GM13977 (cell line): Measurements from ENCODE around the gene CTDSPL2.

Source experiments
- DNase-seq: peaks from one replicate; pipeline ENCODE4 v3.0.0; 2012; ENCODE audit warnings: low spot score
- in situ Hi-C: fragments of 300-500 bp; cut with MboI; formaldehyde crosslinking; loops from one replicate; pipeline ENCODE4 v1.12.0; 2022; ENCODE audit warnings: low sequenced_read_pairs, low pct_unique_long_range_greater_than_20kb, mixed read lengths, inconsistent platforms; ENCODE audit not compliant: unreplicated experiment
- TF ChIP-seq, protein P1 (sequence below): IDR thresholded peaks from 2 replicates; pipeline ENCODE4 v1.5.1; 2012; ENCODE audit warnings: mild to moderate bottlenecking, control low read depth; ENCODE audit not compliant: insufficient read depth; ENCODE audit errors: extremely low read depth, missing control alignments

Gene CTDSPL2

GRCh38 chr15:44500555-44500954 is 73.1 kb downstream of the CTDSPL2 start:
- DNase-seq: peak; percentile 17
- in situ Hi-C loops: no loop called here
- TF ChIP-seq, protein P1, sequence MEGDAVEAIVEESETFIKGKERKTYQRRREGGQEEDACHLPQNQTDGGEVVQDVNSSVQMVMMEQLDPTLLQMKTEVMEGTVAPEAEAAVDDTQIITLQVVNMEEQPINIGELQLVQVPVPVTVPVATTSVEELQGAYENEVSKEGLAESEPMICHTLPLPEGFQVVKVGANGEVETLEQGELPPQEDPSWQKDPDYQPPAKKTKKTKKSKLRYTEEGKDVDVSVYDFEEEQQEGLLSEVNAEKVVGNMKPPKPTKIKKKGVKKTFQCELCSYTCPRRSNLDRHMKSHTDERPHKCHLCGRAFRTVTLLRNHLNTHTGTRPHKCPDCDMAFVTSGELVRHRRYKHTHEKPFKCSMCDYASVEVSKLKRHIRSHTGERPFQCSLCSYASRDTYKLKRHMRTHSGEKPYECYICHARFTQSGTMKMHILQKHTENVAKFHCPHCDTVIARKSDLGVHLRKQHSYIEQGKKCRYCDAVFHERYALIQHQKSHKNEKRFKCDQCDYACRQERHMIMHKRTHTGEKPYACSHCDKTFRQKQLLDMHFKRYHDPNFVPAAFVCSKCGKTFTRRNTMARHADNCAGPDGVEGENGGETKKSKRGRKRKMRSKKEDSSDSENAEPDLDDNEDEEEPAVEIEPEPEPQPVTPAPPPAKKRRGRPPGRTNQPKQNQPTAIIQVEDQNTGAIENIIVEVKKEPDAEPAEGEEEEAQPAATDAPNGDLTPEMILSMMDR: no peak

GRCh38 chr15:44501768-44502366 is 74.4 kb downstream of the CTDSPL2 start:
- in situ Hi-C loops: no loop called here
- DNase-seq: peak; percentile 41

DNA sequence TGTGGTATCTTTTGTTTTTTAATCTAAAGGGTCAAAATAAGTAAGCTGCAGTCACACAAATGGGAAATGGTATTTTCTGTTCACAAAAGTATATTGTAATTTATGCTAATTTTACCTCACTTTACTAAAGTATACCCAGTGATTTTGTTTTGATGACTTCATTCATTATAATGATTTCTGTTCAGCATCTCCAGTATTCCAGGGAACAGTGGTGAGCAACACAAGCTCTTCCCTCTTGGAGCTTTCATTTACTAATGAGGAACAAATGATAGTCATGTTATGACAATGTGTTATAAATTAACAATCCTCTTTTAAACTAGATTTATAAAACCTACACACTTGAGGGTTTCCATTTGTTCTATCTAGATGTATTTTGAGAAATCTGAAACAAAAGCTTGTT is 89.0 kb downstream of the CTDSPL2 start:
- TF ChIP-seq, protein P1: no peak
- no peak for DNase-seq
- in situ Hi-C loops: no loop called here

More at GRCh38 chr15:44501768-44502366, 74.4 kb downstream of the CTDSPL2 start:
- TF ChIP-seq, protein P1: peak; percentile 62

DNA sequence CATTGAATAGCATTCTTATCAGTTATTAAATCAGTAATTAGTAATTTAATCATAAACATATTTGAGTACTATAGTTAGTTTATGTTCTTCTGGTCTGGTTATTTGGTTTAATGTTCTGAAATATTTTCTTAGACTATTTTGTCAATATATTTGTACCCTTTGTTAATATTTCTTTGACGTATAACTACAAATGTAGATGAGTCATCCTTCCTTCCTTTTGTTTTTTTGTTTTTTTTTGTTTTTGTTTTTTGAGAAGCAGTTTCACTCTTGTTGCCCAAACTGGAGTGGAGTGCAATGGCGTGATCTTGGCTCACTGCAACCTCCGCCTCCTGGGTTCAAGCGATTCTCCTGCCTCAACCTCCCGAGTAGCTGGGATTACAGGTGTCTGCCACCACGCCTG is 92.1 kb downstream of the CTDSPL2 start:
- in situ Hi-C loops: no loop called here

DNA sequence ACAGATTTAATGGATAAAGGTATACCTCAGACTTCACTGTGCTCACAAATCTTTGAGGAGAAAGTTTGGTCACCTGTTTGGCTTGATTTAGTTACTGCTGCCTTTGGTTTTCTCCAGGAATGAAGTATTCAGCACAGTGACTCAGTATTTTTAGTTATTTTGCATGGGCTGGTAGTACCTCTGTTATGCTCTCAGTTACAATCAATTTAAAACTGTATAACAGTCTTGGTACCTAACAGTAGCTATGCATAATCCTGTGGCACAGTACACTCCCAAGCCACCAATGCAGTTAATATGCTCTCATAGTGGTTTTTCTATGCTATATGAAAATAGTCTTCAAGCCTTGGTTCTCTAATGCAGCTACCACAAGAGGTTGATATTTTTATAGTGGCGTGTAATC is 97.6 kb downstream of the CTDSPL2 start:
- TF ChIP-seq, protein P1: no peak
- no peak for DNase-seq
- in situ Hi-C loops: no loop called here

More for the DNA sequence above, 92.1 kb downstream of the CTDSPL2 start:
- DNase-seq: no peak
- TF ChIP-seq, protein P1: no peak

GRCh38 chr15:44527241-44527640 is 99.8 kb downstream of the CTDSPL2 start:
- in situ Hi-C loops: no loop called here
- DNase-seq: no peak
- TF ChIP-seq, protein P1: no peak
